ENCODE measurements around the gene LAMA1. TPM values are rescaled to one million over a fixed set of nuclear protein-coding genes. Genes with fewer than 3 reads are reported as not detected.

The LAMA1 gene
- total RNA-seq, 1 experiment from 2014 or later, result not detected

DNA sequence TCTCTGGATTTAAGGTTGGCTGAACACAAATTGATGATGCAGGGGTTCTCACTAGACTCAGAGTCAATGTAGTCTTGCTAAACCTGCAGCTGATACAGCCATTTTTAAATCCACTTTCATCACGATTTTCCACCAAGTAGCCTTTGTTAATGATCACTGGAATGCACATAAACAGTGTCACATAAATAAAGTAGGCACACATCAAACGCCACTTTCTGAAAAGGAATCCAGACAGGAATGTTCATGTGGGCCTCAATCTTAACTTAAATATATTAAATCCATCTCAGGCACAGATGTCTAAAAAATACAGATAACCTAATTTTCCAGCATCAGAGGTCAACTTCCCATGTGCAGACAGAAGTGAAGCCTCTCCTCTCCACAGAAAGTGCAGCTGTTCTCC, 58.3 kb downstream of the LAMA1 start:
- Histone ChIP-seq H3K79me2 (ENCODE audit: low read depth) (no peaks in the 10 kb centered on the region), H3K4me1 (replicated peaks; ENCODE audit: insufficient read depth) (no peaks in the 10 kb centered on the region), H3K36me3 (ENCODE audit: low read depth) (no peaks in the 10 kb centered on the region), H3K4me3 (no peak overlapping the region), H3K4me2 (no peak overlapping the region), H3K27me3 (ENCODE audit: insufficient read depth, low read depth) (peaks cover 60% of the 10 kb centered on the region), H3K9me3 (ENCODE audit: insufficient read depth, low read depth) (no peaks in the 10 kb centered on the region), H2AFZ (no peak overlapping the region), H3K9me2 (ENCODE audit: insufficient read depth) (no peaks in the 10 kb centered on the region), H3F3A (ENCODE audit: insufficient read depth, low read depth) (no peaks in the 10 kb centered on the region), H3K27ac (no peak overlapping the region), H4K20me1 (ENCODE audit: insufficient read depth) (no peaks in the 10 kb centered on the region)
- intact Hi-C loops (cut with micrococcal nuclease; ENCODE audit: unreplicated experiment), result no loop called here
- ChIA-PET CTCF (no interaction called here), POLR2A (ENCODE audit: unreplicated experiment) (no interaction called here)
- DNase-seq, result no peak
- TF ChIP-seq, protein P1, sequence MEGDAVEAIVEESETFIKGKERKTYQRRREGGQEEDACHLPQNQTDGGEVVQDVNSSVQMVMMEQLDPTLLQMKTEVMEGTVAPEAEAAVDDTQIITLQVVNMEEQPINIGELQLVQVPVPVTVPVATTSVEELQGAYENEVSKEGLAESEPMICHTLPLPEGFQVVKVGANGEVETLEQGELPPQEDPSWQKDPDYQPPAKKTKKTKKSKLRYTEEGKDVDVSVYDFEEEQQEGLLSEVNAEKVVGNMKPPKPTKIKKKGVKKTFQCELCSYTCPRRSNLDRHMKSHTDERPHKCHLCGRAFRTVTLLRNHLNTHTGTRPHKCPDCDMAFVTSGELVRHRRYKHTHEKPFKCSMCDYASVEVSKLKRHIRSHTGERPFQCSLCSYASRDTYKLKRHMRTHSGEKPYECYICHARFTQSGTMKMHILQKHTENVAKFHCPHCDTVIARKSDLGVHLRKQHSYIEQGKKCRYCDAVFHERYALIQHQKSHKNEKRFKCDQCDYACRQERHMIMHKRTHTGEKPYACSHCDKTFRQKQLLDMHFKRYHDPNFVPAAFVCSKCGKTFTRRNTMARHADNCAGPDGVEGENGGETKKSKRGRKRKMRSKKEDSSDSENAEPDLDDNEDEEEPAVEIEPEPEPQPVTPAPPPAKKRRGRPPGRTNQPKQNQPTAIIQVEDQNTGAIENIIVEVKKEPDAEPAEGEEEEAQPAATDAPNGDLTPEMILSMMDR (conservative IDR thresholded peaks at IDR 0.05), result no peak
- no peak for TF ChIP-seq EZH2 (IDR thresholded peaks at IDR 0.05; ENCODE audit: low read depth)
- BruUV-seq (replicated peaks), result no TSS peak

DNA sequence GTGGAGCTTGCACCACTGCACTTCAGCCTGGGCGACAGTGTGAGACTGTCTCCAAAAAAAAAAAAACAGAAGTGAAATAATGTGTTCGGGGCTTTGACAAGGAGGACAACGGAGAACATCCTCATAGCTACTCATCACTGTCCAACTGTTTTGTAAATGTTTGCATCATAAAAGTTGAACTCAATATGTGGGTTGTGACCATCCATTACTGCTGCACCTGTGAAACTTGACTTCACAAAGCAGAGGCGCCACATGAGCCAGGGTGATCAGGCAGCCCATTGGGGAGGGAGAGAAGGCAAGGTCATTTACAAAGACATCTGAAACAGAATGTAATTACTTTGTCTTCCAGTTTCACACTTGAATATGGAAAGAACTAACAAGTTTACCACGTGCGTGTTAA, 61.6 kb downstream of the LAMA1 start:
- intact Hi-C loops (cut with micrococcal nuclease; ENCODE audit: unreplicated experiment), result no loop called here
- Histone ChIP-seq H3K9me2 (ENCODE audit: insufficient read depth) (no peaks in the 10 kb centered on the region), H3K27ac (no peak overlapping the region), H3F3A (ENCODE audit: insufficient read depth, low read depth) (no peaks in the 10 kb centered on the region), H3K4me1 (replicated peaks; ENCODE audit: insufficient read depth) (no peaks in the 10 kb centered on the region), H2AFZ (no peak overlapping the region), H3K36me3 (ENCODE audit: low read depth) (no peaks in the 10 kb centered on the region), H3K4me2 (no peak overlapping the region), H3K79me2 (ENCODE audit: low read depth) (no peaks in the 10 kb centered on the region), H4K20me1 (ENCODE audit: insufficient read depth) (no peaks in the 10 kb centered on the region), H3K4me3 (no peak overlapping the region), H3K27me3 (ENCODE audit: insufficient read depth, low read depth) (peaks cover 45% of the 10 kb centered on the region), H3K9me3 (ENCODE audit: insufficient read depth, low read depth) (no peaks in the 10 kb centered on the region)
- ChIA-PET POLR2A (ENCODE audit: unreplicated experiment) (no interaction called here), CTCF (no interaction called here)
- no peak for TF ChIP-seq EZH2 (IDR thresholded peaks at IDR 0.05; ENCODE audit: low read depth)
- TF ChIP-seq, protein P1 (conservative IDR thresholded peaks at IDR 0.05), result no peak
- no TSS peak for BruUV-seq (replicated peaks)
- no peak for DNase-seq

- Histone ChIP-seq H3K4me1 (replicated peaks; ENCODE audit: insufficient read depth) (no peaks in the 10 kb centered on the region), H3F3A (ENCODE audit: insufficient read depth, low read depth) (no peaks in the 10 kb centered on the region), H2AFZ (no peak overlapping the region), H3K79me2 (ENCODE audit: low read depth) (no peaks in the 10 kb centered on the region), H3K27me3 (ENCODE audit: insufficient read depth, low read depth) (peaks cover 38% of the 10 kb centered on the region), H3K36me3 (ENCODE audit: low read depth) (no peaks in the 10 kb centered on the region), H3K4me2 (no peak overlapping the region), H3K9me3 (ENCODE audit: insufficient read depth, low read depth) (no peaks in the 10 kb centered on the region), H3K4me3 (no peak overlapping the region), H3K27ac (no peak overlapping the region), H4K20me1 (ENCODE audit: insufficient read depth) (no peaks in the 10 kb centered on the region), H3K9me2 (ENCODE audit: insufficient read depth) (no peaks in the 10 kb centered on the region)
- ChIA-PET POLR2A (ENCODE audit: unreplicated experiment) (no interaction called here), CTCF (no interaction called here)
- intact Hi-C loops (cut with micrococcal nuclease; ENCODE audit: unreplicated experiment), result no loop called here
- BruUV-seq (replicated peaks), result no TSS peak
- TF ChIP-seq, protein P1 (conservative IDR thresholded peaks at IDR 0.05), result no peak
- no peak for TF ChIP-seq EZH2 (IDR thresholded peaks at IDR 0.05; ENCODE audit: low read depth)
- no peak for DNase-seq
Observed at GRCh38 chr18:7049951-7050350, 67.6 kb downstream of the LAMA1 start.
